ENCODE data around the gene TUT1. TPM values are rescaled to one million over a fixed set of nuclear protein-coding genes. Genes with fewer than 3 reads are reported as not detected.

The TUT1 gene
- total and polyA plus RNA-seq, 4 donors = 5.6 to 15.8 (median 13.7) TPM

DNA sequence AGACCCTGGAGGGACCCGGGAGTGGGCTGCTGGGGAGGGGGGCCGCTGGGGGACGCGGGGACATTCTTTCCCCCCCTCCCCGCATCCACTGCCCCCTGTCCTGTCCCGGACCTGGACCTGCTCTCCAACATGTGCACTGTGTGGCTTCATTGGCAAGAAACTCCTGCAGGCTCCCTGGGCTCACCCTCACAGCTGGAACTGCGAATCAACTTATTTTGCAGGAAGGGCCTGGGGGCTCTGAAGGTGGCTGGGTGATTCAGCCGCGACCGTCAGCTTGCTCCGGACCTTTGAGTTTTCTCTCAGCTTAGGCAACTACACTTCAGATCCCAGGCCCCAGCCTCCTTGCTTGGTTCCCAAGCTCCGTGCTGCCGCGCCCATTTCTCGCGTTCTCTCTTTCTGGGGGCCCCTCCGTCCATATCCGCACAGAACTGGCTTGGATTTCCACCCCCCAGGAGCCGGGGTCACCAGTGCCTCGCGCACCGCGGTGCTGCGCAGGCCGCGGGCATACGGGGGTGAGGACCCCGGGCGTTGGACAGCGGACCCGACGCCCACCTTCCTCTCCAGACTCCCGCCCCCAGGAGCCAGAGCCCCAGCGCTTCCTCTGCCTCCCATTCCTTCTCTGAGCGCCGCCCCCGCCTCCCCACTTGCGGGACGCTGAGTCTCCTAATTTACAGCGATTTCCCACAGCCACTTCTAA lies 44.2 kb downstream of the TUT1 start:
- no peaks in the 10 kb centered on the region for H3K27me3 ChIP-seq (ENCODE audit: control insufficient read depth in 4 of 4, insufficient read depth in 4 of 4, low read length in 3 of 4)
- H3K27ac ChIP-seq (ENCODE audit: low read depth in 1 of 2, low read length in 2 of 2) = peak overlapping the region; percentile 72 to 94
- H3K36me3 ChIP-seq (ENCODE audit: control insufficient read depth in 4 of 4, insufficient read depth in 3 of 4, low read depth in 1 of 4, low read length in 3 of 4) = no peaks in the 10 kb centered on the region
- H3K4me3 ChIP-seq (ENCODE audit: low read depth in 1 of 3, low read length in 3 of 3) = peak overlapping the region; percentile 51 to 91 (median 69)
- no peaks in the 10 kb centered on the region for H3K9me3 ChIP-seq (ENCODE audit: control insufficient read depth in 4 of 4, low read length in 3 of 4)
- peak overlapping the region; percentile 60 to 89 for H3K9ac ChIP-seq (ENCODE audit: low read depth in 1 of 2, low read length in 2 of 2)
- peaks cover 18 to 74% (median 58%) of the 10 kb centered on the region in 4 donors for H3K4me1 ChIP-seq (ENCODE audit: control insufficient read depth in 4 of 4, insufficient read depth in 4 of 4, low read length in 3 of 4)
- DNase-seq (ENCODE audit: low spot score) = no peak
- no peak for TF ChIP-seq HNF4A (conservative IDR thresholded peaks at IDR 0.05)
- no peak for TF ChIP-seq JUND (IDR thresholded peaks at IDR 0.05)
- no peak for TF ChIP-seq HNF4G (IDR thresholded peaks at IDR 0.05)
- no peak for TF ChIP-seq SP1 (IDR thresholded peaks at IDR 0.05)
- TF ChIP-seq GABPA (IDR thresholded peaks at IDR 0.05 in 1 of 2, conservative IDR thresholded peaks at IDR 0.05 in 1 of 2) = no peak
- TF ChIP-seq, protein P1, sequence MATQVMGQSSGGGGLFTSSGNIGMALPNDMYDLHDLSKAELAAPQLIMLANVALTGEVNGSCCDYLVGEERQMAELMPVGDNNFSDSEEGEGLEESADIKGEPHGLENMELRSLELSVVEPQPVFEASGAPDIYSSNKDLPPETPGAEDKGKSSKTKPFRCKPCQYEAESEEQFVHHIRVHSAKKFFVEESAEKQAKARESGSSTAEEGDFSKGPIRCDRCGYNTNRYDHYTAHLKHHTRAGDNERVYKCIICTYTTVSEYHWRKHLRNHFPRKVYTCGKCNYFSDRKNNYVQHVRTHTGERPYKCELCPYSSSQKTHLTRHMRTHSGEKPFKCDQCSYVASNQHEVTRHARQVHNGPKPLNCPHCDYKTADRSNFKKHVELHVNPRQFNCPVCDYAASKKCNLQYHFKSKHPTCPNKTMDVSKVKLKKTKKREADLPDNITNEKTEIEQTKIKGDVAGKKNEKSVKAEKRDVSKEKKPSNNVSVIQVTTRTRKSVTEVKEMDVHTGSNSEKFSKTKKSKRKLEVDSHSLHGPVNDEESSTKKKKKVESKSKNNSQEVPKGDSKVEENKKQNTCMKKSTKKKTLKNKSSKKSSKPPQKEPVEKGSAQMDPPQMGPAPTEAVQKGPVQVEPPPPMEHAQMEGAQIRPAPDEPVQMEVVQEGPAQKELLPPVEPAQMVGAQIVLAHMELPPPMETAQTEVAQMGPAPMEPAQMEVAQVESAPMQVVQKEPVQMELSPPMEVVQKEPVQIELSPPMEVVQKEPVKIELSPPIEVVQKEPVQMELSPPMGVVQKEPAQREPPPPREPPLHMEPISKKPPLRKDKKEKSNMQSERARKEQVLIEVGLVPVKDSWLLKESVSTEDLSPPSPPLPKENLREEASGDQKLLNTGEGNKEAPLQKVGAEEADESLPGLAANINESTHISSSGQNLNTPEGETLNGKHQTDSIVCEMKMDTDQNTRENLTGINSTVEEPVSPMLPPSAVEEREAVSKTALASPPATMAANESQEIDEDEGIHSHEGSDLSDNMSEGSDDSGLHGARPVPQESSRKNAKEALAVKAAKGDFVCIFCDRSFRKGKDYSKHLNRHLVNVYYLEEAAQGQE (IDR thresholded peaks at IDR 0.05) = no peak
- no peak for TF ChIP-seq EGR1 (IDR thresholded peaks at IDR 0.05; ENCODE audit: low read depth in 2 of 2)
- TF ChIP-seq ATF3 (IDR thresholded peaks at IDR 0.05) = no peak
- TF ChIP-seq FOXA1 (IDR thresholded peaks at IDR 0.05) = no peak
- TF ChIP-seq RXRA (IDR thresholded peaks at IDR 0.05) = no peak
- TF ChIP-seq YY1 (IDR thresholded peaks at IDR 0.05) = no peak
- TF ChIP-seq NR2F2 (IDR thresholded peaks at IDR 0.05) = no peak
- TF ChIP-seq FOXA2 (IDR thresholded peaks at IDR 0.05) = no peak
- no peak for TF ChIP-seq RAD21 (IDR thresholded peaks at IDR 0.05)
- TF ChIP-seq, protein P2, sequence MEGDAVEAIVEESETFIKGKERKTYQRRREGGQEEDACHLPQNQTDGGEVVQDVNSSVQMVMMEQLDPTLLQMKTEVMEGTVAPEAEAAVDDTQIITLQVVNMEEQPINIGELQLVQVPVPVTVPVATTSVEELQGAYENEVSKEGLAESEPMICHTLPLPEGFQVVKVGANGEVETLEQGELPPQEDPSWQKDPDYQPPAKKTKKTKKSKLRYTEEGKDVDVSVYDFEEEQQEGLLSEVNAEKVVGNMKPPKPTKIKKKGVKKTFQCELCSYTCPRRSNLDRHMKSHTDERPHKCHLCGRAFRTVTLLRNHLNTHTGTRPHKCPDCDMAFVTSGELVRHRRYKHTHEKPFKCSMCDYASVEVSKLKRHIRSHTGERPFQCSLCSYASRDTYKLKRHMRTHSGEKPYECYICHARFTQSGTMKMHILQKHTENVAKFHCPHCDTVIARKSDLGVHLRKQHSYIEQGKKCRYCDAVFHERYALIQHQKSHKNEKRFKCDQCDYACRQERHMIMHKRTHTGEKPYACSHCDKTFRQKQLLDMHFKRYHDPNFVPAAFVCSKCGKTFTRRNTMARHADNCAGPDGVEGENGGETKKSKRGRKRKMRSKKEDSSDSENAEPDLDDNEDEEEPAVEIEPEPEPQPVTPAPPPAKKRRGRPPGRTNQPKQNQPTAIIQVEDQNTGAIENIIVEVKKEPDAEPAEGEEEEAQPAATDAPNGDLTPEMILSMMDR (IDR thresholded peaks at IDR 0.05; ENCODE audit: low read depth, low read length, missing input control) = no peak
- TF ChIP-seq TAF1 (conservative IDR thresholded peaks at IDR 0.05) = no peak
- no peak for TF ChIP-seq ZBTB33 (IDR thresholded peaks at IDR 0.05)
- WGBS = 9% methylated on average over 40 of the region's 40 CpGs

All from liver (tissue), 9 donors.